GM19467 (cell line): ENCODE measurements around the gene SIRPD.
"Not testable (repeated sequence)": the region's sequence is repeated elsewhere in the genome, so short reads cannot be mapped to it uniquely, and the experiment has no call there.

Experiments used
- ATAC-seq: cut with Tn5 transposase; IDR thresholded peaks from one replicate; pipeline ENCODE4 v1.9.1; 2021; ENCODE audit warnings: mild to moderate bottlenecking, moderate library complexity; ENCODE audit not compliant: unreplicated experiment

SIRPD gene

DNA sequence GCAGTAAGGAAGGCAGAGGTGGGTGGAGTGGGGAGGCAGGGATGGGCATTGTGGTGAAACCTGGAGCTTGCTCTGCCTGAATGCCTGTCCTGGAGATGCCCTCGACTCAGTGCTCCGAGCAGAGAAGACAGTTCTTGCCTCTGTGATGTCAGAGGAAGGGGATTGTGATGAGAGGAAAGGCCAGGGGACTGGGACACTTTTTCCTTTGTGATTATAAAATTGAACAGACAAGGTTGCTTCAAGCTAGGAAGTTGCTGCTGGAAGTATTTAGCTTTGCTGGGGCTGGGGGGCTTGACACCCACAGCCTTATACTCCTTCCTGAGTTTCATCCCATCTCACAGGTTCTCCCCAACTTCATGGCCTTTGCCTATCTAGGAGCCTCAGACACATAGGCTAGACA lies at the start of gene SIRPD:
TSS of gene SIRPD (minus strand) at position 101 of the 400 bp plus-strand sequence. CDS start at position 49, 52 bp downstream.
- ATAC-seq = no peak

DNA sequence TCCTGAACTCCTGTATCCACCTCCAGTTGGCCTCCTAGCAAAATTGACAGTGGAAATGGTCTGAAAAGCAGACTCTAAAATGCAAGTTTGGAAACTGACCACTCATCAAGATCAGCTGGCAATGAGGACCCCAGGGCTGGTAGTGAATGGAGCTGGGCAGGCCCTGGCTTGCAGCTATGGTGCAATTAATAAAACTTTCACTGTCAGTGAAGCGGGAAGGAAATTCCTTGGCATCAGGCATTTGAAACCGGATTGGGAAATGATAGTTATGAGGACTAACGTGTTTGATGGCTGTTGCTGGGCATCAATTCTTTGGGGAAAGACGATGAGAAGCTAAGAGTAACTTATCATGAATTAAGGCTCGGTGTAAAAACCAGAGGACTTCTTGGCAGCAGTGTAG lies 43.2 kb upstream of the SIRPD start:
- ATAC-seq = no peak

DNA sequence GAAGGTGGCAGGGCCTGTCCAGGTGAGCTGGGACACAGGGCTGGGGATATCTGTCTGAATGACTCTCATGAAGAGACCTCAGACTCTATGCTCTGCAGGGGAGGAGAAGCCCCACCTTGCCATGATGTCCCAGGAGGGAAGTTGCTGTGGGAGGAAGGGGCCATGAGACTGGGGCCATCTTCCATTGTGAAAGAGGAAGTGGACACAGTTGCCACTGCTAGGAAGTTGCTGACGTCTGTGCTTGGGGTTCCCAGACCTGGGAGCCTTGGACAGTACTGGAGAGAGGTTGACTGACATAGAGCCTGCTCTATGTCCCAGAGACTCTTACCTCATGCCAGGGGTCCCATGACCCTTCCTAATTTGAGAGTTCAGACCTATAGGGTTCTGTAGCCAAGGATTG lies 37.8 kb upstream of the SIRPD start:
- ATAC-seq = no peak

DNA sequence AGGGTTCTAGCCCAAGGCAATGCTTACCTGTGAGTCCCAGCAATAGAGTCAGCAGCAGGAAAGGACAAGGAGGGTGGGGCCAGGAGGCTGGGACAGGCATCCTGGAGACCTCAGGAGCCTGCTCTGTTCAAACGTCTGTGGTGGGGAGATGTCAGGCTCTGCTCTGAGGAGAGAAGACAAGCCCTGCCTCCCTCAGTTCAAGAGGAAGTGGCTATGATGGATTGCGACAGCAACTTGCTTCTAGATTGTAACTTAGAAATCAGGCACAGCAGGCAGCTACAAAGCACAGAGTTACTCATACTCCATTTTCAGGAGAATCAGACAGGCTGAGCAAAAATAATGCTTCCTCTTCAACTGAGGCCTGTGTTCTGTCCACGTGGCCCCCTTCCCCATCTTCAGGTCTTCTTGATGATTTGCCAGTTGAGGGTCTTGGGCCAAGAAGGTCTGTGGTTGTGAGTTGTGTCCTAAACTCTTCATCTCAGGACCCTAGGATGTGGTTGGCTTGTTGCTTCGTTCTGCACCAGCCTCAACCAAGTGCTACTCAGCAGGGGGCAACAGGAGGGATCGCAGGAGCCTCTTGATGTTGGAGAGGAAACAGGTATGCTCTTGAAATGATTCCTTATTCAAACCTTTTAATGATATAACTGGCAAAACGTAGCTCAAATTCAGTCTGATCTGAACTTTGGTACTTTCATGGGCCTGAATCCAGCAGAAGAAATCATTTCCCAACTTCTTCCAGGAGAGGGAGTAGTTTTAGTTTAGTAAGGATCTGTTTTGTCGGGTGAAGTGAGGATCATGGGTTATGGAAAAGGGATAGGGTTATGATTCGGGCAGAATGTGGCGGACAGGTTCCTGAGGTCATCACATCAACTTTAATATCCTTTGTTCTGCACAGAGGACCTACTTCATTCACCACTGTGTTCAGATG lies 31.3 kb upstream of the SIRPD start:
- ATAC-seq = no peak

DNA sequence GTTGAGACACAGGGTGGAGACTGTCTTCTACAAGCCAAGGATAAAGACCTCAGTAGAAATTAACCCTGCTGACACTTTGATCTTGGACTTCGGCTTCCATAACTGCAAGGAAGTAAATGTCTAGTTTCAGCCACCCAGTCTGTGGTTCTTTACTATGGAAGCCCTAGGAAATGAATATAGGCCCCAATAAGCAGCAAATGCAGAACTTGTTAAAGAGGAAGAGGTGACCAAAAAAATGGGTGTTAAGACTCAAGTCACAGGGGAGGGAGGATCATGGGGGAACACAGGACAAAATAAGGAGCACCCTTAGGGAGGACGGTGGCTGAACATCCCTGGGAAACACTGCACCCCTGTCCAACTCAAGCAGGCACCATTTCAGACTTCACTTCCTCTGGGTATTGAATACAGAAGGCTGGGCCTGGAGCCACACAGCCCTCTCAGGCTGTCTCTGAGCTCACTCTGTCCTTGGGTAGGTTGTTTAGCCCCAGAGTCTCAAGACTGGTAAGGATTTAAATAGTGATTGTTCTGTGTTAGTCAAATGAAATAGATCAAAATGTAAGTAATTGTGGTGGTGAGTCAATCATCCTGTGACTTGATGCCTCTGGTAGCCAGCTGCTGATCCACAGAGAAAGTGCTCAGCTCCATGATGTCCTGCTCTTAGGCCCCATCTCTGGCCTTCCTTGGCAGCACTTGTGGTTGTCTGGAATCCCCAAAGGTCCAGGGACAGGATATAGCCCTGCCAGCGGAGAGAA lies 30.5 kb upstream of the SIRPD start:
- no peak for ATAC-seq

DNA sequence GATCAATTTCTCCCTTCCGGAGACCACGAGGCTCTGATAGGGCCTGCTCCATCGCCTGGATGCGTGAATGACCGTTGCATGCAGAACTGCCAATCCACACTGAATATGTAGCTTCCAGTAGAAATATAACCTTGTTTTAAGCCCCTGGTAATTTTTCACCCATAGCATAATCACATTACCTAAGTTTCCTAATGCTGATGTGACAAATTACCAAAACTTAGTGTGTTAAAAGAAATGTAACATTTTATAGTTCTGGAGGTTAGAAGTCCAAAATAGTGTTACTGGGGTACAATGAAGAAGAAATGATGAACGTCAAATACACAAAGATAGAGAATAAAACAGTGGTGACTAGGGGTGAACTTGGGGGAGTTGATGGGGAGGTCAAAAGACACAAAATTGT lies 22.0 kb upstream of the SIRPD start:
- no peak for ATAC-seq

DNA sequence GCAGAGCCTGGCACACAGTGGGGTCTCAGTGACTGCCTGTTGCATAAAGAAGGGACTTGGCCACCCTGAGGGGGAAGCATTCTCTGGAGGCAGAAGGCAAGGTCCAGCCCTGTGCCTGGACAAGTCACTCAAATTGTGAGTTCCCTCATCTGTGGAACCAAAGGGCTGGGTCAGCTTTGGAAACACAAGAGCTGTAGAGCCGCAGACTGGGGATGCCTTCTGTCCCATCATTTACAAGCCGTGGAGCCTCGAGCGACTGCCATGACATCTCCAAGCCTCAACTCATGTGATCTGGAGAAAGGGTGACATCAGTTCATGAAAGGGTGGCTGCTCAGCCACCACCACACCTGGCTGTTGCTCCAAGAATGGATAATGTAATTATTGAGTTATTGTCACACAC lies 20.4 kb upstream of the SIRPD start:
- no peak for ATAC-seq

DNA sequence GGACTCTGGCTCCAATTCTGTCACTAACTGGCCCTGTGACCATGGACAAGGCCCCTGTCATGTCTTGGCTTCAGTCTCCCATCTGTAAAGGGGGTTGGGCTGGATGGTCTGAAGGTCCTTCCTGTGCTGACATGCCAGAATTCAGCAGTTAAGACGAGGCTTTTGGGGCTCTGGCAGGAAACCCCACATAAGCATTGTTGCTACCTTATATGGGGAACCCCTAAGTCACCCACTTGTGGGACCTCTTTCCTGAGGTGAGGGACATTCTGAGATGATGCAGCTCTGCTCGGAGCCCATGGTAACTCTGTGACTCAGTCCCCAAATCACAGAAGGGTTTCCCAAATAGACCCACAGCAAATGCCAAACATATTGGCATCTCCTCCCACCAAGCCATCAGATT lies 19.8 kb upstream of the SIRPD start:
- not testable (repeated sequence) for ATAC-seq

DNA sequence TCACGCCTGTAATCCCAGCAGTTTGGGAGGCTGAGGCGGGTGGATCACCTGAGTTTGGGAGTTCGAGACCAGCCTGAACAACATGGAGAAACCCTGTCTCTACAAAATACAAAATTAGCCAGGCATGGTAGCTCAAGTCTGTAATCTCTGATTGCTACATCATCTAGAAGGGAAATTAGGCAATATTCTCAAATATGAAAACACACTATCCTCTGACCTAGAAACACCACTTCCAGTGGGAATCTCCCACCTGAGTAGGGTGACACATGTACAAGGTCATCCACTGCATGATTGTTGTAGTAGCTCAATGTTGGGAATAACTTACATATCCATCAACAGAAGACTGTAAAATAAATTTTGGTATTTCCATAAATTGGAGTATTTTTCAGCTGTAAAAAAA lies 19.1 kb upstream of the SIRPD start:
- no peak for ATAC-seq

DNA sequence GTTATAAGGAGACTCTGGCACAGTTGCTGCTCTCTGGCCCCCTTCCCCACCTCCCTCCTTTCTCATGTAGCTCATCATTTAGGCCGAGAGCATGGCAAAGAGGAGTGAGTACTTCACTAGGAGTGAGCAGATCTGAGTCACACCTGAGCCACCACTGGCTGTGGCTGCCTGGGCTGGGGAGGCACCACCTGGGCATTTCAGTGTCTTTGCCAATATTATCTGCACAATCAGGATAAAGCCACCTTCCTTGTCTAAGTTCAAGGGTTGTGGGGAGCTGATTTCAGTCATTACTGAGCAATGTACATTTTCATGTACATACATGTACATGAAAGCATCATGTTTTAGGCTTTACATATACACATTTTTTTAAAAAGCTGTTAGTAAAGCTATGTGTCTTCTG lies 18.5 kb upstream of the SIRPD start:
- ATAC-seq = not testable (repeated sequence)

DNA sequence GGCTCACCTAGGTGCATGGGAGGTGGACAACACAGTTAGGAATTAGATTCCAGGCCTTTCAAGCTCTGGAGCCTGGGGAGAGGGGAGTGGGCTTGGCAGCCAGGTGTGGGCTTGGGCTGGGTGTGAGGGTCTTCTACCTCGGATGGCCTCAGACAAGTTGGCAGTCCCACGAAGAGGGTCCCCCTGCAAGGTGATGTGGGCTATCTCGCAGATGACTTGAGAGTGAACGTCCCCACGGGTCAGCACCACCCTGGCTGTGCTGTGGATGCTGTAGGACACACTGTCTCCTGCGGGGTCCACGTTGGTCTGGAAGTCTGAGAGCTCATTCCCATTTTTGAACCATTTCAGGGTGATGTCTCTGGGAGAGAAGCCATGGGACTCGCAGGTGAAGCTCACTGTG lies 14.1 kb upstream of the SIRPD start:
- ATAC-seq = not testable (repeated sequence)

DNA sequence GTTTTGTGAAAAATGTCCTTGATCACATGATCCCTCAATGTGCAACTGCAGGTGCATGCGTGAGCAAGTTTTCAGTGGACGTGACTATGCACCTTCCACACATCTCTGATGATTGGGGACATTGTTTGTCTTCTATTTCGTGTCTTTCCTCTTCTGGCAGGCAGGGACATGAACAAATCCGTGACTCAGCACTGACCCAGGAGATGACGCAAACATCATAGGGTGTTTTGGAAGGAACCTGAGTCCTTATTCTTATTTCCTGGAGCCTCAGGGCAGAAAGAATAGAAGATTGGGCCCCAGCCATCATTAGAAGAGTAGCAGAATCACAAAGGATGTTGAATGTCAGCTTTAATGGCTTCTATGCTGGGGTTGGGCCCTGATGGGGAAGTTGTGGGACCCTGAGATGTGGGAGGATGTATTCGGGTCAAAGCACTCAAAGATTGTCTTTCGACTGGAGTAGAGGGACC lies 11.9 kb upstream of the SIRPD start:
- ATAC-seq = no peak

DNA sequence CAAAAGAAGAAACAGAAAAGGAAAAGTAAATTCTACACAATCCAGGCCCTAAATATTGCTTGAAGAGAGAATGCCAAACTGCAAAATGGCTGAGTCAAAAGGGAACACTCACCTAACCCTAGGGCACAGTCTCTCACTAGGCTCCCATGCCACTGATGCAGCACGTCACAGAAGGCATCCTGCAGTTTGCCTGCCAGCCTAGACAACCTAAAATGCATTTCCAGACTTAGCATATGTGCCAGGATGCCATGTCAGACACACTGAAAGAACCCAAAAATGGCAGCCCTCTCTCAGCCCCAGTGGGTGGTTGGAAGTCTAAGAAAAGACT lies 10.6 kb upstream of the SIRPD start:
- ATAC-seq = no peak

DNA sequence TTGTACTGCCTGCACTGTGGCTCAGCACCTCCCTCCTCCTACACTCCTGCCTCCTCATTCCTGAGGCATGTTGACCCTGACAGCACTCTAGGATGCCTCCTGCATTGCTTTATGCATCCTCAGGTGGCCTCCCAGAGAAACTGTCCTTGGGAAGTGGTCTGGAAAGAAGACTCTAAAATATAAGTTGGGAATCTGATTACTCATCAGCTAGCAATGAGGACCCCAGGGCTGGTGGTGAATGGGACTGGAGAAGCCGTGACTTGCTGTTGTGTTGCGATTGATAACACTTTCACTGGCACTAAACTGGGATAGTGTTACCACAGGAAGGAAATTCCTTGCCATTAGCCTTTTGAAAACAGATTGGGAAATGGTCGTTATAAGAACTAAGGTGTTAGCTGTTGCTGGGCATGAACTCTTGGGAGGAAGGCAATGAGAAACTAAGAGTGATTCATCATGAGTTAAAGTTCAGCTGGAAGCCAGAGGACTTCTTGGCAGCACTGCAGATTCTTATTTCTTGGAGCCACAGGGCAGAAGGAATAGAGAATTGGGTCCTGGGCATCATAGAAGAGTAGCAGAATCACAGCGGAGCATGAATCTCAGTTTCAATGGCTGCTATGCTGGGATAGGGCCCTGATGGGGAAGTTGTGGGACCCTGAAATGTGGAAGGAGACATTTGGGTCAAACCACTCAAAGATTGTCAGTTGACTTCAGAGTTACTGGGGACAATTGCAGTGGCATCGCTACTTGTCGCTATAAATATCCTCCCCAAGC lies 10.1 kb upstream of the SIRPD start:
- ATAC-seq = no peak

DNA sequence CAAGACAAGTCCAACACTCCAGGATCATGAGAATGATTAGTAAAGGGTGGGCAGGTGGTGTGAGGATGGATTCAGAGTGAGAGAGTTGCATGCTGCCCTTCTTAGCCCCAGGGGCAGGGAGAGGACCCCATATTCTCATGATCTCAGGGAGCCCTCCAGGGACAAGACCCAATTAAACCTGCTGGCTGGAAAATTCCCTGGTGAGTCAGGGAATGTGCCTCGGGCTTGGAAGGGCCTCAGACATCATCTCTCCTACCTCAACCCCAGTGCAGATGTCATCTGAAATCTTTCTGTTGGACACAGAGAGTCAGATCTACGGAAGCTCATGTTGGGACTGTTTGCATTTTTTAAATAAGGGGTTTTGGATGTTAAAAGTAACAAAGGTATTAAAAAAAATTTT lies 9.2 kb upstream of the SIRPD start:
- no peak for ATAC-seq

DNA sequence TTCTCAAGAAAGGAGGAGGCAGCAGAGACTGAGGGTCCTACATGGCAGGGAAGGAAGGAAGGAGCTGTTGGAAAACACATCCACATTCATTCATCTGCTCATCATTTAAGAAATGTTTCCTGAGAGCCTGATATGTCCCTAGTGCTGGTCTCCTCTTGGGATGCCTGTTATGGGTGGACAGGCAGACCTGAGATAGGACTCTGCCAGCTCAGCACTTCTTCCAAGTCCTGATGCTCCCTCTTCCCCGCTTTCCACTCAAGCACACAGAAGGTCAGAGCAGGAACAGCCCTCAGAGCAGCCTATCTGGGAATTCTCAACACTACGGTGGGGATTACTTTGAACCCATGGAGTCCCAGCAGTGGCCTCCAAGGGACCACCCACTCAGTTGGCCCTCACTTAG lies 8.0 kb upstream of the SIRPD start:
- ATAC-seq = no peak

DNA sequence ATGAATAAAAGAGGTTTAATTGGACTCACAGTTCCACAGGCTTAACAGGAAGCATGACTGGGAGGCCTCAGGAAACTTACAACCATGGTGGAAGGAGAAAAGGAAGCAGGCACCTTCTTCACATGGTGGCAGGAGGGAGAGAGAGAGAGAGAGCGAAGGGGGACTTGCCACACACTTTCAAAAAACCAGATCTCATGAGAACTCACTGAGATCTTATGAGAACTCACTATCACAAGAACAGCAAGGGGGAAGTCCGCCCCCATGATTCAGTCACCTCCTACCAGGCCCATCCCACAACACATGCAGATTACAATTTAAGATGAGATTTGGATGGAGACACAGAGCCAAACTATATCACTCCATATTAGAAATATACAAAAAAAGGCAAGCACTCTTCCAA lies 6.1 kb upstream of the SIRPD start:
- ATAC-seq = no peak

DNA sequence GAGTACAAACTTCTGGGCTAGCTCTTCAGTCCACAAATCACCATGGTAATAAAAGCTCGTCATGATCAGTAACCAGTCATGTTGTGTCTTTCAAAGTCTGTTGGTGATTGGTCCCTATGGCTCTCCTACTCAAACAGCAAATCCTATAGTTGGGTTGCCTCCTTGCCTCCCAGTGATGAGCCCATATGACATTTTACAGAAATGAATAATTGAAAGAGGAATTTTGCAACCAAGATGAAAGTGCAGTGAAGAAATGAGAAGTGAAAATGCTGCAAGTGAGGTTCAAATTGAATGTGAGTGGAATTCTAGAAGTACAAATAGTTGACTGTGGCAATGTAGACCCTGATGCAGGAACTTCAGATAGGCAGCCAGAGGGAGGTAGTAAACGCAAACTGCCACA lies 5.1 kb upstream of the SIRPD start:
- no peak for ATAC-seq

DNA sequence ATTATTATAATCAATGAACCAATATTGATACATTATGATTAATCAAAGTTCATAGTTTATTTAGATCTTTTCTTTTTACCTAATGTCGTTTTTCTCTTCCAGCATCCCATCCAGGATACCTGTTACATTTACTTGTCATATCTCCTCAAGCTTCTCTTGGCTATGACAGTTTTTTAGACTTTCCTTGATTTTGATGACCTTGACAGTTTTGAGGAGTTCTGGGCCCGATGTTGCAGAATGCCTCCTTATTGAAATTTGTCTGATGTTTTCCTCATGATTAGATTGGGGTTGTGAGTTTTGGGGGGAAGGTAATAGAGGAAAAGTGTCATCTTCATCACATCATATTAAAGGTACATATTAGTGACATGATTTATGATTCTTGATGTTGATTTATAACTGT lies 3.8 kb upstream of the SIRPD start:
- ATAC-seq = no peak

DNA sequence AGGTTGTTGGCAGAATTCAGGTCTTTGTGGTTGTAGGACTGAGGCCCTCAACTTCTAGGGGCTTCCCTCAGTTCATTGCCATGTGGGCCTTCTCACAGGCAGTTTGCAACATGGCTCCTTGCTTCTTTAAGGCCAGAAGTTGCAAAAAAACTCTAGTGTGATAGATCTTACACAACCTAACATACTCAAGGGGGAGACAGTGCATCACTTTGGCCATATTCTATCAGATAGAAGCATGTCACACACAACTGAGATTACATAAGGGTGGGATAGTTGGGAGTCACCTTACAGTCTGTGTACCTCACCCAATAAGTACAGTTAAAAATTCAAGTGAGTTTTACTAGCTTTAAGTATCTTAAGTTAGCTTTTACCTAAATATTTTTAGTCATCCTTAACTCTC lies 1.6 kb downstream of the SIRPD start:
- no peak for ATAC-seq

DNA sequence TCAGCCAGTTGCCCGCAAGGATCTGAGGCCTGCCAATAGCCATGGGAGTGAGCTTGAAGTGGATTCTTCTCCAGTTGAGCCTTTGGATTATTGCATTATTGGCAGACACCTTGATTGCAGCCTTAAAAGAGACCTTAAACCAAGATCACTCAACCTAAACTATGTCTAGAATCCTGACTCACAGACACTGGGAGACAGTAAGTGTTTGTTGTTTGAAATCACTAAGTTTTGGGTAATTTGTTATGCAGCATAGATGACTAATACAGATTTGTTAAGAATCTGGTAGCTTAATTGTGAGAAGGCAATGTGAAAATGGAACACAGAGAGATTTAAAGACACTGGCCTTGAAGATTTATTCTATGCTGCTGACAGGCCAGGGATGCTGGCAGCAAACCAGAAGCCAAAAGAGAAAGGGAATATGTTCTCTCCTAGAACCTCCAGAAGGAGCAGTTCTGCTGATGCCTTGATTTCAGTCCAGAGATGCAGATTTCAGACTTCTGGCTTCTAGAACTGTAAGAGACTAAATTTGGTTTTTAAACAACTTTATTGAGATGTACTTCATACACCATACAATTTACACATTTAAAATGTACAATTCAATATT lies 17.6 kb downstream of the SIRPD start:
- ATAC-seq = no peak
